22Rv1 (cell line): ENCODE results near the gene IFT74.

Experiments used
- ZFX ChIP-seq: fragments of 450-650 bp; IDR thresholded peaks from 2 replicates; pipeline ENCODE4 v1.6.1; 2017; ENCODE audit warnings: antibody characterized with exemption, borderline replicate concordance
- TF ChIP-seq, protein P1 (sequence below): fragments of 450-650 bp; IDR thresholded peaks from 2 replicates; pipeline ENCODE4 v1.5.1; 2017; ENCODE audit warnings: mild to moderate bottlenecking

DNA sequence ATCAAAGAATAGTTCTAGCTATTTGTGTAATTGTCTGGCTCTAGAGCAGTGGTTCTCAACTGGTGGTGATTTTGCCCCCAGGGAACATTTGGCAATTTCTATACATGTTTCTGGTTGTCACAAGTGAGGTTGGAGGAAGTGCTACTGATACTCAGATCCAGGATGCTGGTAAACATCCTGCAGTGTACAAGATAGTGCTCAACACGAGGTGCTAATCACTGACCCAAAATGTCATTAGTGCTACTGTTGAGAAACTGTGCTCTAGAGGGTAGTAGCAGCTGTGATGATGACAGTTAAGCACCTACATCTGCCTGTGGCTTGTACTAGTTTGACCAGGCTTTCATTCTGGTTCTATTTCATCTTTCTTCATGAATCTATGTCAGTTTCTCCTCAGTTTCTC, 27.1 kb downstream of the IFT74 start:
- TF ChIP-seq, protein P1, sequence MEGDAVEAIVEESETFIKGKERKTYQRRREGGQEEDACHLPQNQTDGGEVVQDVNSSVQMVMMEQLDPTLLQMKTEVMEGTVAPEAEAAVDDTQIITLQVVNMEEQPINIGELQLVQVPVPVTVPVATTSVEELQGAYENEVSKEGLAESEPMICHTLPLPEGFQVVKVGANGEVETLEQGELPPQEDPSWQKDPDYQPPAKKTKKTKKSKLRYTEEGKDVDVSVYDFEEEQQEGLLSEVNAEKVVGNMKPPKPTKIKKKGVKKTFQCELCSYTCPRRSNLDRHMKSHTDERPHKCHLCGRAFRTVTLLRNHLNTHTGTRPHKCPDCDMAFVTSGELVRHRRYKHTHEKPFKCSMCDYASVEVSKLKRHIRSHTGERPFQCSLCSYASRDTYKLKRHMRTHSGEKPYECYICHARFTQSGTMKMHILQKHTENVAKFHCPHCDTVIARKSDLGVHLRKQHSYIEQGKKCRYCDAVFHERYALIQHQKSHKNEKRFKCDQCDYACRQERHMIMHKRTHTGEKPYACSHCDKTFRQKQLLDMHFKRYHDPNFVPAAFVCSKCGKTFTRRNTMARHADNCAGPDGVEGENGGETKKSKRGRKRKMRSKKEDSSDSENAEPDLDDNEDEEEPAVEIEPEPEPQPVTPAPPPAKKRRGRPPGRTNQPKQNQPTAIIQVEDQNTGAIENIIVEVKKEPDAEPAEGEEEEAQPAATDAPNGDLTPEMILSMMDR = no peak
- TF ChIP-seq ZFX = no peak
